A549 (cell line): Measurements from ENCODE around the gene SLC6A12.

Source experiments
- CTCF ChIP-seq: fragments of >200 bp; sonication (Bioruptor Twin); formaldehyde crosslinking; IDR thresholded peaks from 3 replicates; pipeline ENCODE4 v1.5.1; 2016
- RAD21 ChIP-seq, 2 experiments: fragments of >200 bp in 1 of 2; sonication (Bioruptor Twin) in 1 of 2; formaldehyde crosslinking in 1 of 2; IDR thresholded peaks in 1 of 2; conservative IDR thresholded peaks in 1 of 2; 2 replicates in 1 of 2; 3 replicates in 1 of 2; pipeline ENCODE4 v1.6.1; 2012 to 2018; ENCODE audit warnings: inconsistent platforms in 1 of 2

DNA sequence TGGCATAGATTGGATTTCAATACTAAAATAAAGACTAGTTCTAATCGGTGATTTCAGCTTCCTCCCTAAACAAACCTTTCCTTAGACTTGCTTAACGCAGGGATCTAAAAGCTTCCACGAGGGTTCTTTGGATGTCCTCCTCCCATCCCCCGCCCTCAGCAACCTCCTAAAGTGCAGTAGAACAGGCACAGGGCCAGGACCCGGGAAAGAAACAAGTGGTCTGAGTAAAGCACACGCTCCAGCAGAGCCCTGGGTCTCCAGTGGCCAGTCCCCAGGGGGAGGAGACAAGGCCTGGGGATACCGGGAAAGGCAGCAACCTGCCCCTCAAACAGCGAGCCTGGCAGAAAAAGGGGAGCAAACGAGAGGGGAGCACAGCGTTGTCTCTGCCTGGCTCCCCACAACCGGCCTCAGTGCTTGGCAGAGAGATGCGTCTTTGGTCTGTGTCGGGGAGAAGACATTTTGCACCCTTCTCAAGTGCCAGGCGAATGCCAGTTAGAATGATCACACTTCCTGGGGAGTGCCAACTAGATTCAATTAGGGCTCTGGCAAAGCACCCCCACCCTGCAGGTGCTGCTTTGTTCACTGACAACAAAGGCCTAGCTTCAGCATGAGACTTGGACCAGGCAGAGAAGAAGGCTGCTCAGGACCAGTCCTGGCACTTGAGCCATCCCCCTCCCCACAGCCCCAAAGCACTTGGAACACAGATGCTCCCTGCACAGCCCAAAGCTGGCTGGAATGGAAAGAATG lies 17.1 kb upstream of the SLC6A12 start:
- TF ChIP-seq RAD21 (conservative IDR thresholded peaks at IDR 0.05 in 1 of 2, IDR thresholded peaks at IDR 0.05 in 1 of 2) (no peak), CTCF (no peak)
